Measurements from ENCODE around the gene MGST1.

DNA sequence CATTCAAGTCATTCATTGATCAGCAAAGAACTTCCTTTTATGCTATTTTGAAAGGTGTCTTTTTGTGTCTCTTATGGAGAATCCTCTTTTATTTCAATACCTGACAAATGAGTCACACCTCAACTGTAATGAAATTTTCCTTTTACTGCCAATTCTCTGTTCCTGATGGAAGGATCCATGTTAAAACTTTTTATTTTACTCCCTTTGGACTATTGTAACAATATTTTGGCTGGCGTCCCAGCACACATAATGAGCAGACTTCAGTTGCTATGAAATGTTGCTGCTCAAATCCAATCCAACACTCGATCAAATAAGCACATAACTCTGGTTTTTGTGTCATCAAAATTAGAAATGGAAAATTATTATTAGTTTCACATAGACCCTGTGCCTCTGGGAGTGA lies 48.0 kb upstream of the MGST1 start:
- TF ChIP-seq CTCF (IDR thresholded peaks at IDR 0.05) (no peak), POLR2A (IDR thresholded peaks at IDR 0.05) (no peak)

All from ovary (tissue), 3 donors.